WTC11 (cell line): ENCODE results near the gene C20orf144. TPM values are rescaled to one million over a fixed set of nuclear protein-coding genes. Genes with fewer than 3 reads are reported as not detected.

ENCODE experiments used
- ATAC-seq: fragments of 200-7000 bp; cut with Tn5 transposase; 2 replicates; pipeline ENCODE4 v1.10.0; 2021; ENCODE audit warnings: mild to moderate bottlenecking, moderate library complexity
- CTCF ChIA-PET: fragments of 300-600 bp; sonication (Branson Sonifier 250); formaldehyde crosslinking; loops from one replicate; lab custom pipeline; 2021; ENCODE audit warnings: antibody characterized with exemption; lab: Charles Lee
- POLR2A ChIA-PET: fragments of 350-600 bp; sonication (Branson Sonifier 250); formaldehyde crosslinking; loops from one replicate; lab custom pipeline; 2021; ENCODE audit warnings: antibody characterized with exemption; lab: Charles Lee
- DNase-seq: peaks from one replicate; pipeline ENCODE4 v3.0.0; 2021; ENCODE audit warnings: low spot score
- H3K27ac Mint-ChIP-seq: 2 replicates; pipeline ENCODE4 v1.8.0; 2021; ENCODE audit warnings: mixed read lengths
- H3K27me3 Mint-ChIP-seq: 2 replicates; pipeline ENCODE4 v1.8.0; 2021; ENCODE audit warnings: low read depth, mild to moderate bottlenecking, moderate library complexity, mixed read lengths
- H3K36me3 Mint-ChIP-seq: 2 replicates; pipeline ENCODE4 v1.8.0; 2021; ENCODE audit warnings: mixed read lengths
- H3K4me1 Mint-ChIP-seq: 2 replicates; pipeline ENCODE4 v1.8.0; 2022; ENCODE audit warnings: mixed read lengths
- H3K4me3 Mint-ChIP-seq: 2 replicates; pipeline ENCODE4 v1.8.0; 2021; ENCODE audit warnings: mild to moderate bottlenecking, moderate library complexity, mixed read lengths
- H3K9me3 Mint-ChIP-seq: 2 replicates; pipeline ENCODE4 v1.8.0; 2021; ENCODE audit warnings: mixed read lengths
- ARID4B ChIP-seq: sonication (generic); formaldehyde crosslinking; IDR thresholded peaks from 2 replicates; pipeline ENCODE4 v1.8.0; 2023; ENCODE audit warnings: missing genetic modification reagents, mild to moderate bottlenecking, borderline replicate concordance
- ATF1 ChIP-seq: sonication (generic); formaldehyde crosslinking; IDR thresholded peaks from 2 replicates; pipeline ENCODE4 v1.8.1; 2023; ENCODE audit warnings: mild to moderate bottlenecking, moderate library complexity, missing genetic modification reagents
- CBFB ChIP-seq: sonication (generic); formaldehyde crosslinking; IDR thresholded peaks from 2 replicates; pipeline ENCODE4 v1.8.1; 2022; ENCODE audit warnings: mild to moderate bottlenecking, low read depth, missing genetic modification reagents
- ETV6 ChIP-seq: sonication (generic); formaldehyde crosslinking; IDR thresholded peaks from 2 replicates; pipeline ENCODE4 v1.8.1; 2022; ENCODE audit warnings: mild to moderate bottlenecking, missing genetic modification reagents
- IRF2 ChIP-seq: sonication (generic); formaldehyde crosslinking; IDR thresholded peaks from 2 replicates; pipeline ENCODE4 v1.8.0; 2022; ENCODE audit warnings: low read depth, missing genetic modification reagents, borderline replicate concordance
- JAZF1 ChIP-seq: fragments of 250-450 bp; sonication (Bioruptor Pico); IDR thresholded peaks from 2 replicates; pipeline ENCODE4 v1.9.0; 2021; ENCODE audit warnings: moderate library complexity, mild to moderate bottlenecking, inconsistent platforms
- KAT7 ChIP-seq: sonication (generic); formaldehyde crosslinking; IDR thresholded peaks from 2 replicates; pipeline ENCODE4 v1.8.1; 2023; ENCODE audit warnings: missing genetic modification reagents, mild to moderate bottlenecking, borderline replicate concordance
- NFATC4 ChIP-seq: fragments of 250-450 bp; sonication (Bioruptor Pico); IDR thresholded peaks from 2 replicates; pipeline ENCODE4 v1.9.0; 2021; ENCODE audit warnings: mild to moderate bottlenecking
- NR2C2 ChIP-seq: sonication (generic); formaldehyde crosslinking; IDR thresholded peaks from 2 replicates; pipeline ENCODE4 v1.8.0; 2022; ENCODE audit warnings: mild to moderate bottlenecking, missing genetic modification reagents
- SOX15 ChIP-seq: fragments of 250-450 bp; sonication (Bioruptor Pico); IDR thresholded peaks from 2 replicates; pipeline ENCODE4 v1.9.0; 2021; ENCODE audit warnings: mild to moderate bottlenecking
- TCF7 ChIP-seq: sonication (generic); formaldehyde crosslinking; IDR thresholded peaks from 2 replicates; pipeline ENCODE4 v1.8.0; 2022; ENCODE audit warnings: mild to moderate bottlenecking, low read depth, missing genetic modification reagents, moderate library complexity
- TEAD4 ChIP-seq: sonication (generic); formaldehyde crosslinking; IDR thresholded peaks from 2 replicates; pipeline ENCODE4 v1.8.0; 2022; ENCODE audit warnings: mild to moderate bottlenecking, missing genetic modification reagents
- TP53 ChIP-seq: sonication (generic); formaldehyde crosslinking; IDR thresholded peaks from 2 replicates; pipeline ENCODE4 v1.8.1; 2023; ENCODE audit warnings: mild to moderate bottlenecking, missing genetic modification reagents
- ZNF281 ChIP-seq: sonication (generic); formaldehyde crosslinking; IDR thresholded peaks from 2 replicates; pipeline ENCODE4 v1.8.0; 2023; ENCODE audit warnings: mild to moderate bottlenecking, missing genetic modification reagents
- total RNA-seq: library from RNA; stranded (reverse); gene quantifications from 3 replicates; pipeline ENCODE4 v1.2.3, GENCODE V29; 2021
- TF ChIP-seq, protein P1 (sequence below): sonication (generic); formaldehyde crosslinking; IDR thresholded peaks from 2 replicates; pipeline ENCODE4 v1.8.0; 2023; ENCODE audit warnings: missing genetic modification reagents
- TF ChIP-seq, protein P2 (sequence below): fragments of 250-450 bp; sonication (Bioruptor Pico); IDR thresholded peaks from 2 replicates; pipeline ENCODE4 v2.1.2; 2022; ENCODE audit warnings: mild to moderate bottlenecking, moderate library complexity
- TF ChIP-seq, protein P3 (sequence below): fragments of 250-450 bp; sonication (Bioruptor Pico); IDR thresholded peaks from 2 replicates; pipeline ENCODE4 v1.9.0; 2021; ENCODE audit warnings: mild to moderate bottlenecking
- TF ChIP-seq, protein P4 (sequence below): sonication (generic); formaldehyde crosslinking; IDR thresholded peaks from 2 replicates; pipeline ENCODE4 v1.8.1; 2022; ENCODE audit warnings: low read depth, mild to moderate bottlenecking, moderate library complexity, missing genetic modification reagents, borderline replicate concordance

The C20orf144 gene
- total RNA-seq, 1 experiment from 2014 or later: 0.09 TPM

DNA sequence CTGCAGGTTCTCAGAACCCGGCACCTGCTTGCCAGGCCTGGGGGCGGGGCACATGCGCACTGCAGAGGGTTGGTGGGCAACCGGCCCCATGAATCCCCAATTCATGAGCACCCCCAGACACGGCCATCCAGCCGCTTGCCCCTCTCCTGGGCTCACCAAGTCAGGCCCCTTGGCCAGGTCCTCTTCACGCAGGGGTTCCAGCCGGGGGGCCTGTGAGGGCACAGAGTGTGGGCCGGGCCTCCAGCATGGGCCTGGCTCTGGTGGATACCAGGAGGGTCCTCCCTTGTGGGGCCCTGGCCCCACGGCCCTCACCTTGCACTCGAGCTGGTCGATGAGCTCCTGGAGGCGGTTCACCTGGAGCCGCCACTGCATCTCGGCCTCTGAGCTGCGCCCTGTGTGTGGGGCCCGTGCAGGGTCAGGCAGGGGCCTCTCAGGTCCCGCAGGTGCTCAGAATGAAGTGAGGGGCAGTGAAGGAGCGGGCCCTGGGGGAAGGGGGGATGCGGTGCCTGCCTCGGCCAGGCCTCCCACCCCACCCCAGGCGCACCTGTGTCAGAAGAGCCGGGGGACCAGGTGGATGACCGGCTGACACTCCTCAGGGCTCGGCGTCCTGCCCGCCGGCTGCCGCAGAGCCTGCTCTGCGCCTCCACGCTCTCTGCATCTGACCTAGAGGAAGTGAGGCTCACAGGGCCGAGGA lies 2.6 kb upstream of the C20orf144 start:
- POLR2A ChIA-PET: no interaction called here
- TF ChIP-seq, protein P1, sequence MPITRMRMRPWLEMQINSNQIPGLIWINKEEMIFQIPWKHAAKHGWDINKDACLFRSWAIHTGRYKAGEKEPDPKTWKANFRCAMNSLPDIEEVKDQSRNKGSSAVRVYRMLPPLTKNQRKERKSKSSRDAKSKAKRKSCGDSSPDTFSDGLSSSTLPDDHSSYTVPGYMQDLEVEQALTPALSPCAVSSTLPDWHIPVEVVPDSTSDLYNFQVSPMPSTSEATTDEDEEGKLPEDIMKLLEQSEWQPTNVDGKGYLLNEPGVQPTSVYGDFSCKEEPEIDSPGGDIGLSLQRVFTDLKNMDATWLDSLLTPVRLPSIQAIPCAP (CRISPR knock-in tag): no peak
- TF ChIP-seq JAZF1 (CRISPR knock-in tag) (no peak), SOX15 (no peak), TCF7 (CRISPR knock-in tag) (no peak), NFATC4 (no peak), NR2C2 (no peak), ETV6 (CRISPR knock-in tag) (no peak), ATF1 (no peak), ARID4B (no peak)
- TF ChIP-seq, protein P2, sequence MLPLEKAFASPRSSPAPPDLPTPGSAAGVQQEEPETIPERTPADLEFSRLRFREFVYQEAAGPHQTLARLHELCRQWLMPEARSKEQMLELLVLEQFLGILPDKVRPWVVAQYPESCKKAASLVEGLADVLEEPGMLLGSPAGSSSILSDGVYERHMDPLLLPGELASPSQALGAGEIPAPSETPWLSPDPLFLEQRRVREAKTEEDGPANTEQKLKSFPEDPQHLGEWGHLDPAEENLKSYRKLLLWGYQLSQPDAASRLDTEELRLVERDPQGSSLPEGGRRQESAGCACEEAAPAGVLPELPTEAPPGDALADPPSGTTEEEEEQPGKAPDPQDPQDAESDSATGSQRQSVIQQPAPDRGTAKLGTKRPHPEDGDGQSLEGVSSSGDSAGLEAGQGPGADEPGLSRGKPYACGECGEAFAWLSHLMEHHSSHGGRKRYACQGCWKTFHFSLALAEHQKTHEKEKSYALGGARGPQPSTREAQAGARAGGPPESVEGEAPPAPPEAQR (CRISPR knock-in tag): no peak
- Mint-ChIP-seq H3K4me3 (no peak overlapping the region), H3K27ac (no peak overlapping the region), H3K4me1 (peaks cover 14% of the 10 kb centered on the region), H3K27me3 (peaks cover 4% of the 10 kb centered on the region), H3K9me3 (no peaks in the 10 kb centered on the region), H3K36me3 (peaks cover 6% of the 10 kb centered on the region)
- ATAC-seq: no peak
- DNase-seq: no peak
- CTCF ChIA-PET: interaction anchor here (0.8 to 1.6 kb wide), 2 partner anchors 8 to 202 kb away, joined by 3 read pairs; no protein-coding TSS in a partner anchor

- CTCF ChIA-PET: no interaction called here
- ATAC-seq: no peak
- H3K36me3 Mint-ChIP-seq: peaks cover 6% of the 10 kb centered on the region
- peaks cover 15% of the 10 kb centered on the region for H3K4me1 Mint-ChIP-seq
- no peak overlapping the region for H3K27ac Mint-ChIP-seq
- H3K9me3 Mint-ChIP-seq: no peaks in the 10 kb centered on the region
- no peak for DNase-seq
- peaks cover 11% of the 10 kb centered on the region for H3K27me3 Mint-ChIP-seq
- POLR2A ChIA-PET: no interaction called here
- no peak overlapping the region for H3K4me3 Mint-ChIP-seq
- no peak for TF ChIP-seq KAT7 (CRISPR knock-in tag)
- TF ChIP-seq, protein P3, sequence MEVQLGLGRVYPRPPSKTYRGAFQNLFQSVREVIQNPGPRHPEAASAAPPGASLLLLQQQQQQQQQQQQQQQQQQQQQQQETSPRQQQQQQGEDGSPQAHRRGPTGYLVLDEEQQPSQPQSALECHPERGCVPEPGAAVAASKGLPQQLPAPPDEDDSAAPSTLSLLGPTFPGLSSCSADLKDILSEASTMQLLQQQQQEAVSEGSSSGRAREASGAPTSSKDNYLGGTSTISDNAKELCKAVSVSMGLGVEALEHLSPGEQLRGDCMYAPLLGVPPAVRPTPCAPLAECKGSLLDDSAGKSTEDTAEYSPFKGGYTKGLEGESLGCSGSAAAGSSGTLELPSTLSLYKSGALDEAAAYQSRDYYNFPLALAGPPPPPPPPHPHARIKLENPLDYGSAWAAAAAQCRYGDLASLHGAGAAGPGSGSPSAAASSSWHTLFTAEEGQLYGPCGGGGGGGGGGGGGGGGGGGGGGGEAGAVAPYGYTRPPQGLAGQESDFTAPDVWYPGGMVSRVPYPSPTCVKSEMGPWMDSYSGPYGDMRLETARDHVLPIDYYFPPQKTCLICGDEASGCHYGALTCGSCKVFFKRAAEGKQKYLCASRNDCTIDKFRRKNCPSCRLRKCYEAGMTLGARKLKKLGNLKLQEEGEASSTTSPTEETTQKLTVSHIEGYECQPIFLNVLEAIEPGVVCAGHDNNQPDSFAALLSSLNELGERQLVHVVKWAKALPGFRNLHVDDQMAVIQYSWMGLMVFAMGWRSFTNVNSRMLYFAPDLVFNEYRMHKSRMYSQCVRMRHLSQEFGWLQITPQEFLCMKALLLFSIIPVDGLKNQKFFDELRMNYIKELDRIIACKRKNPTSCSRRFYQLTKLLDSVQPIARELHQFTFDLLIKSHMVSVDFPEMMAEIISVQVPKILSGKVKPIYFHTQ: no peak
- no peak for TF ChIP-seq TCF7 (CRISPR knock-in tag)
- TF ChIP-seq CBFB (CRISPR knock-in tag): no peak
- TF ChIP-seq ZNF281: no peak
- TF ChIP-seq TP53 (CRISPR knock-in tag): no peak
- no peak for TF ChIP-seq TEAD4 (CRISPR knock-in tag)
- TF ChIP-seq IRF2: no peak
- TF ChIP-seq, protein P4, sequence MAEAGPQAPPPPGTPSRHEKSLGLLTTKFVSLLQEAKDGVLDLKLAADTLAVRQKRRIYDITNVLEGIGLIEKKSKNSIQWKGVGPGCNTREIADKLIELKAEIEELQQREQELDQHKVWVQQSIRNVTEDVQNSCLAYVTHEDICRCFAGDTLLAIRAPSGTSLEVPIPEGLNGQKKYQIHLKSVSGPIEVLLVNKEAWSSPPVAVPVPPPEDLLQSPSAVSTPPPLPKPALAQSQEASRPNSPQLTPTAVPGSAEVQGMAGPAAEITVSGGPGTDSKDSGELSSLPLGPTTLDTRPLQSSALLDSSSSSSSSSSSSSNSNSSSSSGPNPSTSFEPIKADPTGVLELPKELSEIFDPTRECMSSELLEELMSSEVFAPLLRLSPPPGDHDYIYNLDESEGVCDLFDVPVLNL (CRISPR knock-in tag): no peak
- TF ChIP-seq, protein P1 (CRISPR knock-in tag): no peak
Measured at GRCh38 chr20:33660035-33660684, 2.0 kb upstream of the C20orf144 start.
